Ramos (cell line): Measurements from ENCODE around the gene TMEM14B.
"Not testable (repeated sequence)": the region's sequence is repeated elsewhere in the genome, so short reads cannot be mapped to it uniquely, and the experiment has no call there.

ENCODE experiments used
- in situ Hi-C: fragments of 300-500 bp; cut with MboI; formaldehyde crosslinking; loops from one replicate; pipeline ENCODE4 v1.14.3; 2022; ENCODE audit warnings: low sequenced_read_pairs; ENCODE audit not compliant: unreplicated experiment

TMEM14B gene

DNA sequence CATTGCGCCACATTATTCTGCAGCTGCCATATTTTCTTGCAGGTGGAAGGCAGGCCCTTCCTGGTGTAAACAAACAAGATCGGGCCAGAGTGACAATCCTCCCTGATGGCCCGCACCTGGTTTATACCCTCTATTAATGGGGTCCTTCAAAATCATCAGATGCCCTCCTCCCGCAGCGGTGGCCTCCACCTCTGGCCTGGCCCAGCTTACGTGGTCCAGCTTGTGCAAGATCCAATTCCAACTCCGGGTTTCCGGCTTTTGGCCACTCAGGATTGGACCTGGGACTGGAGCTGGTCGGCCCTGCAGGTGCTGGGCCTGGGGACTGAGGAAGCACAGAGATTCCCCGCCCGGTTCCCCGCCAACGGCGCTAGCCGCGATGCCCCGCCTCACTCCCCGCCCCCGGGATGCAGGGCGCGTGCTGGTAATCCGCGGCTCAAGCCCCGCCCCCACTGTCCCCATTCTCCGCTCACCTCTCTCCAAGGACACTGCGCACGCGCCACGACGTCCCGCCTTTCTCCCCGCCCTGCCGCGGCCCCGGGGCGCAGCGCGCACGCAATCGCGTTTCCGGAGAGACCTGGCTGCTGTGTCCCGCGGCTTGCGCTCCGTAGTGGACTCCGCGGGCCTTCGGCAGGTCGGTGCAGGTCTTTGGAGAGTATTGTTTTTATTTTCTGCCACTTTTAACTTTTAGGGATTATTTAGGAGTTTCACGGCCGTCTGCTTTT, at the start of gene TMEM14B:
TMEM14B (plus strand) TSS at position 555 of the 722 bp plus-strand sequence. CDS start 1,441 bp downstream, outside the sequence.
- in situ Hi-C loops: no loop called here

DNA sequence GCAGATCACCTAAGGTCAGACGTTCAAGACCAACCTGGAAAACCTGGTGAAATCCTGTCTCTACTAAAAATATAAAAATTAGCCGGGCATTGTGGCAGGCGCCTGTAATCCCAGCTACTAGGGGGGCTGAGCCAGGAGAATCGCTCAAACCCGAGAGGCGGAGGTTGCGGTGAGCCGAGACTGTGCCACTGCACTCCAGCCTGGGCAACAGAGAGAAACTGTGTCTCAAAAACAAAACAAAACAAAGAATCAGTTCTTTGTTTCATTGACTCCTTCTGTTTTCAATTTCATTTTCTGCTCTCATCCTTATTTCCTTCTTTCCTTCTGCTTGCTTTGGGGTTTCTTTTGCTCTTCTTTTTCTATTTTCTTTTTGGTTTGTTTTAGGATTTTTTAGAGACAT, 33.6 kb upstream of the TMEM14B start:
- in situ Hi-C loops: no loop called here

GRCh38 chr6:10719296-10719963, 28.2 kb upstream of the TMEM14B start:
- in situ Hi-C loops: no loop called here

DNA sequence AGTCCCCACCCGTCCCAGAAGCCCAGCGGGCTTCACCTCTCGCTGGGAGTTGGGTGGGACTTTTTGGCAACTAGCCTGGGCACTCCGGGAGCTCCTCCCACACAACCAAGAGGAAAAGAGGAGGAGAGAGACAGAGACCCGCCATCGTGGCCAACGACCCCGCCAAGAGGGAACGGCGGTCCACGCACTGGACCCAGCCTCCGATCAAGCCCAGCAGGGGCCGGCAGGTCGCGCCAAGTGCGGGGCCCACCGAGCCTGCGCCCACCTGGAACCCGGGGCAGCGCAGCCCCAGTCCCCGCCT, 27.7 kb upstream of the TMEM14B start:
- in situ Hi-C loops: no loop called here

GRCh38 chr6:10720265-10720959, 27.2 kb upstream of the TMEM14B start:
- in situ Hi-C loops: no loop called here

- in situ Hi-C loops: not testable (repeated sequence)
Measured at GRCh38 chr6:10720960-10721849, 26.4 kb upstream of the TMEM14B start.

DNA sequence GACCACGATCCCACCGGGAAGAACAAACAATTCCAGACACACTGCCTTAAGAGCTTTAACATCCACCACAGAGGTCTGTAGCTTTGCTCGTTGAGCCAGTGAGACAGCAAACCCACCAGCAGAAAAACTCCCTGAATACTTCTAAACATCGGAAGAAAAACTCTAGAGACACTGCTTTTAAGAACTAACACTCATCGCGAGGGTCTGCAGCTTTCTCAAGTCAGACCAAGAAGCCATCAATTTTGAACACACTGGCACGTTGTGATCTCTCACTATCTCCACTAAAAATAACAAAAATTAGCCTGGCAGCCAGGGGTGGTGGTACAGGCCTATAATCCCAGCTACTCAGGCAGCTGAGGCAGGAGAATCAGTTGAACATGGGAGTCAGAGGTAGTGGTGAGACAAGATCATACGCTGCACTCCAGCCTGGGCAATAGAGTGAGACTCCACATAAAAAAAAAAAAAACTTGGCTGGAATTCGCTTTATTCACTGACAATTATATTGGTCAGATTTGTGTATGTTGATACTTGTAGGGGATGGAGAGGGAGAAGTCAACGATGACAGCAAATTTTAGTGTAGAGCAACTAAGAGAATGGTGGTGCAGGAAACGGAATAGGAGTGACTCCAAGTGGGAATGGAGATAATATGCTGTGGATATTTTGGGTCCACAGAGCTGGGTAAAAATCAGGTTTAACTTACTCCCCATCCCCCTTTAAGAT, 25.6 kb upstream of the TMEM14B start:
- in situ Hi-C loops: no loop called here

DNA sequence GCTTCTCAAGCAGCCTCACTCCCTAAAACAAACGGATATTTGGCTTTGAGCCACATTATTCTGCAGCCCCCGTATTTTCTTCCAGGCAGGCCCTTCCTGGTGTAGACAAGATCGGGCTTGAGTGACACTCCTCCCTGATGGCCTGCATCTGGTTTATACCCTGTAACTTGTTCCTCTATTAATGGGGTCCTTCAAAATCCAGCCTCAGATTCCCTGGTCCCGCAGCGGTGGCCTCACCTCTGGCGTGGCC, 25.1 kb upstream of the TMEM14B start:
- in situ Hi-C loops: no loop called here

GRCh38 chr6:10722820-10723566, 24.6 kb upstream of the TMEM14B start, which contains the start of gene TMEM14C:
TMEM14C (plus strand) TSS chr6:10723070; CDS start chr6:10724614, 1,544 bp downstream.
- in situ Hi-C loops: no loop called here

DNA sequence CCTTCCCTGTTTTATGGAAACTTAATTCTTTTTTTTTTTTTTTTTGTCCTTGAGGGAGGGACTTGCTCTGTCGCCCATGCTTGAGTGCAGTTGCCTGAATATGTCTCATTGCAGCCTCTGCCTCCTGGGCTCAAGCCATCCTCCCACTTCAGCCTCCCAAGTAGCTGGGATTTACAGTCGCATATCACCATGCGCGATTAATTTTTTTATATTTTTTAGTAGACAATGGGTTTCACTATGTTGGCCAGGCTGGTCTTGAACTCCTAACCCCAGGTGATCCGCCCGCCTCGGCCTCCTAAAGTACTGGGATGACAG, 24.1 kb upstream of the TMEM14B start:
- in situ Hi-C loops: no loop called here

GRCh38 chr6:10725044-10725443, 22.6 kb upstream of the TMEM14B start:
- in situ Hi-C loops: no loop called here

GRCh38 chr6:10725716-10726115, 21.9 kb upstream of the TMEM14B start:
- in situ Hi-C loops: no loop called here

GRCh38 chr6:10730254-10730653, 17.4 kb upstream of the TMEM14B start:
- in situ Hi-C loops: no loop called here

- in situ Hi-C loops: no loop called here
Measured at GRCh38 chr6:10733151-10733715, 14.4 kb upstream of the TMEM14B start.

GRCh38 chr6:10733863-10734262, 13.7 kb upstream of the TMEM14B start:
- in situ Hi-C loops: no loop called here

GRCh38 chr6:10736731-10737130, 10.9 kb upstream of the TMEM14B start:
- in situ Hi-C loops: no loop called here

- in situ Hi-C loops: no loop called here
Measured at GRCh38 chr6:10740061-10740460, 7.5 kb upstream of the TMEM14B start.

DNA sequence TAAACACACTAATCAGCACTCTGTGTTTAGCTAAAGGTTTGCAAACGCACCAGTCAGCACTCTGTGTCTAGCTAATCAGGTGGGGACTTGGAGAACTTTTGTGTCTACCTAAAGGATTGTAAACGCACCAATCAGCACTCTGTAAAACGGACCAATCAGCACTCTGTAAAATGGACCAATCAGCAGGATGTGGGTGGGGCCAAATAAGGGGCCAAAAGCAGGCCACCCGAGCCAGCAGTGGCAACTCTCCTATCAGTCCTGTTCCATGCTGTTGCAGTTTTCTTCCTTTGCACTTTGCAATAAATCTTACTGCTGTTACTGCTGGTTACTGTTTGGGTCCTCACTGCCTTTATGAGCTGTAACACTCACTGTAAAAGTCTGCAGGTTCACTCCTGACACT, 6.0 kb upstream of the TMEM14B start:
- in situ Hi-C loops: not testable (repeated sequence)

GRCh38 chr6:10742251-10742650, 5.4 kb upstream of the TMEM14B start:
- in situ Hi-C loops: no loop called here
